ENCODE measurements around the gene YPEL1. TPM values are rescaled to one million over a fixed set of nuclear protein-coding genes. Genes with fewer than 3 reads are reported as not detected.

Gene YPEL1
- total RNA-seq, 4 donors from 2014 or later = 0.53 to 8.5 (median 3.0) TPM

- H3K4me3 ChIP-seq = peak overlapping the region; percentile 33 to 70 (median 56)
- no peaks in the 10 kb centered on the region for H3K36me3 ChIP-seq
- DNase-seq = peak; percentile 13
- peak in 1 of 4 donors; percentile 49 for TF ChIP-seq POLR2A (IDR thresholded peaks at IDR 0.05)
- TF ChIP-seq CTCF (IDR thresholded peaks at IDR 0.05) = peak in 1 of 6 experiments; percentile 35
- no peaks in the 10 kb centered on the region for H3K9me3 ChIP-seq
- peaks cover 0 to 26% (median 0%) of the 10 kb centered on the region in 4 donors for H3K27me3 ChIP-seq
- peaks cover 7 to 31% (median 16%) of the 10 kb centered on the region in 3 donors for H3K4me1 ChIP-seq
- WGBS, 2 donors = 2 to 4% methylated on average over 6 to 7 of the region's 79 CpGs
- peak overlapping the region; percentile 24 to 78 (median 53) for H3K27ac ChIP-seq
- intact Hi-C loops (cut with DNase I) = no loop called here
Observed at GRCh38 chr22:21657360-21658032, 78.1 kb downstream of the YPEL1 start.

GRCh38 chr22:21657020-21657359, 78.6 kb downstream of the YPEL1 start:
- peak overlapping the region; percentile 33 to 70 (median 56) for H3K4me3 ChIP-seq
- H3K36me3 ChIP-seq = no peaks in the 10 kb centered on the region
- no peak for DNase-seq
- TF ChIP-seq POLR2A (IDR thresholded peaks at IDR 0.05) (no peak), CTCF (IDR thresholded peaks at IDR 0.05) (no peak)
- H3K27ac ChIP-seq = peak overlapping the region in 3 of 4 donors; percentile 47 to 78 (median 58)
- intact Hi-C loops (cut with DNase I) = no loop called here
- H3K4me1 ChIP-seq = peaks cover 12 to 36% (median 19%) of the 10 kb centered on the region in 3 donors
- no peaks in the 10 kb centered on the region for H3K9me3 ChIP-seq
- 26 to 44% methylated on average over 17 of the region's 17 CpGs for WGBS, 2 donors
- H3K27me3 ChIP-seq = peaks cover 0 to 26% (median 0%) of the 10 kb centered on the region in 4 donors

- Histone ChIP-seq H3K27me3 (peaks cover 0 to 19% (median 0%) of the 10 kb centered on the region in 4 donors), H3K4me1 (peaks cover 19 to 45% (median 21%) of the 10 kb centered on the region in 3 donors), H3K4me3 (peak overlapping the region; percentile 39 to 87 (median 56)), H3K36me3 (peaks cover 0 to 12% (median 0%) of the 10 kb centered on the region in 3 donors), H3K27ac (peak overlapping the region in 2 of 4 donors; percentile 21 to 51), H3K9me3 (no peaks in the 10 kb centered on the region)
- no peak for DNase-seq
- 11 to 72% methylated on average over 6 to 12 of the region's 40 CpGs for WGBS, 2 donors
- TF ChIP-seq CTCF (IDR thresholded peaks at IDR 0.05) (no peak), POLR2A (IDR thresholded peaks at IDR 0.05) (no peak)
- intact Hi-C loops (cut with DNase I) = no loop called here
Observed at GRCh38 chr22:21652547-21653545, 82.7 kb downstream of the YPEL1 start.

GRCh38 chr22:21652010-21652546, 83.5 kb downstream of the YPEL1 start:
- H3K27ac ChIP-seq = peak overlapping the region; percentile 21 to 66 (median 50)
- no peak for TF ChIP-seq CTCF (IDR thresholded peaks at IDR 0.05)
- no peak for TF ChIP-seq POLR2A (IDR thresholded peaks at IDR 0.05)
- intact Hi-C loops (cut with DNase I) = no loop called here
- peaks cover 0 to 12% (median 0%) of the 10 kb centered on the region in 4 donors for H3K27me3 ChIP-seq
- H3K36me3 ChIP-seq = peaks cover 0 to 12% (median 0%) of the 10 kb centered on the region in 3 donors
- H3K4me1 ChIP-seq = peaks cover 14 to 37% (median 16%) of the 10 kb centered on the region in 3 donors
- peak overlapping the region; percentile 39 to 87 (median 56) for H3K4me3 ChIP-seq
- DNase-seq = peak; percentile 25
- 0% methylated on average over 5 to 38 of the region's 44 CpGs for WGBS, 2 donors
- H3K9me3 ChIP-seq = no peaks in the 10 kb centered on the region

All from esophagus squamous epithelium (tissue), 5 donors.